T1000 (cell line): Measurements from ENCODE around the gene UTP15.

Experiments
- DNase-seq: peaks from one replicate; lab custom pipeline; 2025; ENCODE audit warnings: mixed read lengths; lab: John Stamatoyannopoulos, UW

The UTP15 gene

DNA sequence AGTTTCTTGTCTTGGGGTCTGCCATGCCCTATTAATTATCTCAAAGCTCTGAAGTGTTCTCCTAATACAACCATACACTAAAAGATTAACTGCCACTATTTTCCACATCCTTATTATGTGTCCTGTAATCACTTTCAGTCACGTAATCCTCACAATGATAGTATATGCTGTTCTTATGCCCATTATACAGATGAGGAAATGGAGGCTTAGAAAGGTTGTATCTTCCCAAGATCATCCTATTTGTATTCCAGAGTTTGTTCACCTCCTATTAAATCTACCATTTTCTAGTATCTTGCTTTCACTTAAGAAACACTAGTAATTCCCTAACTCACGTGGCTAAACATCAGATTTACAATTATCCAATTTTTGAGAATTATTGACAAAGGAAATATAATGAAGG is 57.5 kb downstream of the UTP15 start:
- DNase-seq: no peak

DNA sequence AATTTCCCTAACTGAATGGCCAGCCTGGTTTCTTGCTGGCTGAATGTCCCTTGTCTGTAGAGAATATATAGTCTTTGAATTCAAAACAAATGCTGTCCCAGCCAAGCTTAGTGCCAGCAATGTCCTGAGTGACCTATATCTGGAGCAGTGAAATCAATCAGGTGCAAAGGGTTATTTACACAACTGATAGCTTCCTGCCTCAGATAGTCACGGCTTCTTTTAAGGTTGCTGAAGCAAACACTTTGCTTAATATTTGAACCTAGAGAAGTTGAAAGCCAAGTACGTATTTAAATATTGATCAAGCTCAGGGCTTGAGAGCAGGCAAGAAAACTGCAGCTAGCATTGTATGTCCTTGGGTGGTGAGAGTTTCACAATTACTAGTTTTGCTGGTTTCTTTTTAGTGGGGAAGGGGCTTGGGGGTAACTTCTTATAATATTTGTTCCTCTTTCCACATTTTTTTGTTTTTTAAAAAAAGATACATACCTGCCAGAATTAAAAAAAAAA is 58.4 kb downstream of the UTP15 start:
- no peak for DNase-seq

DNA sequence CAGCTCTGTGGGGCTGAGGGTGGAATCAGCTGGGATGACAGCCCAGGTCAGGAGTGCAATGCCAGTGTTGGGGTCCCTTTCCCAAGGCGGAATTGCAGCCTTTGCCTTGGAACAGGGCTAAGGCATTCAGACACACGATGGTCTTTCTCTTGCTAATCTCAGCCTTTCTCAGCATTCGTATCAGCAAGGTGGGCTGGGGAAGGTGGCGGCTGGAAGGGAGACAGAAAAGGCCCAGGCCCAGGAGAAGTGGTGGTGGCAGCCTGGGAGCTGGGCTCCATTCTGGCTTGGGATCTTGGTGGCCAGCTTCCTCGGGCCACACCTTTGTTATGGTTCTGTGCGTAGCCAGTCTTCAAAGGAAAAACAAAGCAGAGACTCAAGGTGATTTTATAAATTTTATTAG is 59.3 kb downstream of the UTP15 start:
- DNase-seq: no peak

DNA sequence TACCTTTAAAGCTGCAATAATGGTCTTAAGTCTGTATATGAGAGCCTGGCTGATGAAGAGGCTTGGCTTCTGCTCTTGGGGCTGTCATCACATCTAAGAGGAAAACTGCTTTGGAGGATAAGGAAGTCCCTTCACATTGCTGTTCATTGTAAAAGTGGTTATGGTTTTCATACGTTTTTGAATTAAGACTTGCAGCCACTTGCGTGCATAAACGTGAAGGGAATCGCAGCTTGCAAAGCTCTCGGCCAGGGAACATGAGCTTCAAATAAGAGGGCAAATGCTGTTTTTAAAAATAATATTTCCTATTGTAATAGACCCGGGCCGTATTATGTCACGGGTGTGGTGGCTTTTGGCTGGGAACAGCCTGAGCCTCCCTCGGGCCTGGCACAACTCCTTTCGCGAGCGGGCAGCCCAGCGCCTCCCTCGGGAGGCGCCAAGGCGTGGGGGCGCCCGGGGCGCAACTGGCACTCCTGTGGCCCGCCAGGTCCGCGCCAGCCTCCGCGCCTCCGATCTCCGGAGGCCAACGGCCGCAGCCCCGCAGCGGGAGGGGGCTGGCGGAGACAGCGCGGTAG is 59.9 kb downstream of the UTP15 start:
- DNase-seq: no peak

DNA sequence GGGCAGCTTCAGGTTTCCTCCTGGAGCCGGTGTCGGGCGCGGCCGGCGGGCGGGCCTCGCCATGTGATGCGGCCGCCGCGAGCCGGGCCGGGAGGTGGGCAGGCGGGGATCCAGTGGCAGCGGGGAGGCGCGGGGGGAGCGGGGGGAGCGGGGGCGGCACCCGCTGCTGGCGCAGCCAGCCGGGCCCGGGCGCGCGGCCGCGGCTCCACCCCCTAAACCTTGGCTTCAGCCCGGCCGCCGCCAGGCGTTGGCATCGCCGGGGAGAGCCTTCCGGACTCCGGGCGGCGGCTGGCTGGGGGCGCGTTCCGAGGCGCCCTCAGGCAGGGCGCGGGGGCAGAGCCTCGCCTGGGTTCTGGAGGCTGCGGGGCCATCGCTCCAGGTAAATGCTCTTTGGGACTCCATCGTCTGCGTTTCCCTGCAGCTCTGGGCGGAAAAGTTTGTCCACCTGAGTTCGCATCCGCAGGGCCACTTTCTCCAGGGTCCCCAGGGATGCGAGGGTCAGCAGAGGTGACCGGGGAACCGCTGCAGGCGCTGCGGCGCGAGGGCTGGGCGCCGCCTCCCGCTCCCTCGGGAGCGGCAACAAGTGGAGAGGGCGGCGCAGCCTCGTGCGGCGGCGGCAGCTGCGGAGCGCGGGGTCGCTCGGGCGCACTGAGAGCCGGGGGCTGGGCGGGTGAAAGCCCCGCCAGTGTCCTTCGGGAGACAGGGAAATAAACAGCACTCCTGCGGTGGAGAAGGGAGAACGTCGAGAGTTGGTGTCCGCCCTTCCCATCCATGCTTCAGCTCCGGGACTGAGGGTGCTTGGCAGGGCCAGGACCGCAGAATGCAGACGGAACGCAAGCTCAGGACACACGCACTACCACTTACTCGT is 60.6 kb downstream of the UTP15 start, which contains the start of gene ARHGEF28:
ARHGEF28 (plus strand) TSS at position 253 of the 868 bp plus-strand sequence. CDS start 58,656 bp downstream, outside the sequence.
- peak; percentile 65 for DNase-seq

DNA sequence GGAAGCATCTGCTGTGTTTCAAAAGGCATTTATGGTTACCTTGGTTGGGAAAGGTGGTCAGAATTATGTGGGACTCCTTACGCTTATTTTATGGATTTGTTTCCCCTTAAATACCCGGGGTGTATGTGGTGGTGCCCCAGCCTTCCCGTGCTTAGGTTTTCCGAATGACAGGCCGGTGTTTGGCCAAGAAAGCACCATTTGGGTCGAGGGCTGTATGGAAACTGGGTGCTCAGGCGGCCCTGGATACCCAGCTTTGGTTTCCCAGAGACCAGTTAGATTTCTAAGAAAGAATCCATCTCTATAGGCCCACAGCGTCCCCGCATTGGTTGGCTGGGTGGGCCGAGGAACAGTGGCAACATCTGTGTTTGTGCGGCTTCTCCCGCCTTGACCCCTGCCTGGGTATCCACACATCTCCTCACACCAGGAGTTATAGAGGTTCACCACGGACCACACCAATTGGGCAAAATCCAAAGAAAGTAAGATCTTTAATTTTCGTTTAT is 61.3 kb downstream of the UTP15 start:
- no peak for DNase-seq

DNA sequence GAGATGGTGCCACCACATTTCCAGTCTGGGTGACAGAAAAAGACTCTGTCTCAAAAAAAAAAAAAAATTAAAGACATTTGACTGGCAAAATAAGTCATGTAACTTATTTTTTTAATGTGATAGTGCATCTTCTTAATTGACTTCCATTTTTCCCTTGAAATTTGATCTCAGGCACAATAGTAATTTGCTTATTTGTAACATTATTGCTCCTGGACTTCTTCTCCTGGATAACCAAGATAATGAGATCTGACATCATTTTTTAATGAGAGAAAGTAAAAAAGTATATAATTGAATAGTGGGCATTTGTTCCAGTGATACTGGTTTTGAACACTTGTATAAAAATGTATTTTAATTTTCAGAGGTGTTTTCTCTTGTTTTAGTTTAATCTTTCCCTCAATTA is 63.9 kb downstream of the UTP15 start:
- DNase-seq: no peak

DNA sequence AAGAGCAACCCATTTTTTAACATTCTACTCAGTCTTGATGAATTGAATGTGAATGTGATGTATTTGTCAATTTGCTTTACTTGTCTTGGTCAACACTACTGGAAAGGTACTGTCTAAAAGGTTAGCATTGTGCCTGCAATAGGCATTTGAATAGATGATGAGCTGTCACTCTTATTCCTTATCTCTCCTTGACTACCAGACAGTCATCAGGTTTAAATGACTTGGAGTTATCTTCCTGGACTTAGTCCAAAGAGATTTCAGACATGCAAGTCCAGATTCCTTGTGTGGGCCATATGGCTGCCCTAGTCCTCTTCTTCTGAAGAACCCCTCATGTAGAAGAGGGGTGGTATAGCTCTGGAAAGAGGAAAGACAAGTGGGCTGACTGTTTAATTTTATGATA is 65.2 kb downstream of the UTP15 start:
- no peak for DNase-seq

DNA sequence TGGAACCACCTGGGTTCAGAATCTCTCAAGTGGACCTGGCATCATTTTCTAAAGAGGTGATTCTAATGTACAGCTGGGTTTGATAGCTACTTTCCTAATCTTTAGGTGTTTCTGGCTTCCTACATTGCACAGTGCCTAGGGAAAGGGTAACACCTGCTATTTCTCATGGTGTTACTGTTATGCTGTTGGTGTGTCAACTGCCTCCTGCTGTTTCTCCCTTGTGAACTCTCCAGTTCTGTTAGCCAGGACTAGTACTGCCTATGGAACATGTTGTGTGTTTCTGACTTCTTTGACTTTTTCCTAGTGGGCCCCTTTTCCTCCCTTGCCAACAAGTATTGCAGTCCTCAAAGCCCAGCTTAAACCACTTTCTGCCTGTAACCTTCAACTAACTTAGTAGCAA is 66.0 kb downstream of the UTP15 start:
- DNase-seq: no peak
